NCI-H82 treated with DMSO at 0.1 percent for 48 hours (cell line): ENCODE results near the gene LRRC53.

Source experiments
- DNase-seq: peaks from one replicate; lab custom pipeline; 2025; ENCODE audit not compliant: unreplicated experiment; lab: John Stamatoyannopoulos, UW

The LRRC53 gene

GRCh38 chr1:74504125-74504932 is 8.1 kb downstream of the LRRC53 start:
- peak; percentile 41 for DNase-seq

- no peak for DNase-seq
These were observed 9.6 kb downstream of the LRRC53 start for GRCh38 chr1:74502858-74503257.

- no peak for DNase-seq
These were observed 10.0 kb downstream of the LRRC53 start for GRCh38 chr1:74502432-74502831.

GRCh38 chr1:74498901-74499300 is 13.5 kb downstream of the LRRC53 start:
- DNase-seq = no peak

GRCh38 chr1:74496669-74497068 is 15.7 kb downstream of the LRRC53 start:
- no peak for DNase-seq

- DNase-seq = no peak
These were observed 26.4 kb downstream of the LRRC53 start for GRCh38 chr1:74486036-74486435.

GRCh38 chr1:74485622-74486021 is 26.8 kb downstream of the LRRC53 start:
- no peak for DNase-seq

- no peak for DNase-seq
These were observed 30.8 kb downstream of the LRRC53 start for GRCh38 chr1:74481607-74482006.

- DNase-seq = no peak
These were observed 32.3 kb downstream of the LRRC53 start for GRCh38 chr1:74480068-74480467.

- no peak for DNase-seq
These were observed 33.4 kb downstream of the LRRC53 start for GRCh38 chr1:74478979-74479378.

GRCh38 chr1:74474585-74474984 is 37.8 kb downstream of the LRRC53 start:
- DNase-seq = no peak

- DNase-seq = no peak
These were observed 40.9 kb downstream of the LRRC53 start for GRCh38 chr1:74471470-74471869.

- DNase-seq = no peak
These were observed 41.5 kb downstream of the LRRC53 start for GRCh38 chr1:74470936-74471335.

GRCh38 chr1:74470251-74470650 is 42.2 kb downstream of the LRRC53 start:
- DNase-seq = no peak

- peak; percentile 43 for DNase-seq
These were observed 43.3 kb downstream of the LRRC53 start for GRCh38 chr1:74468982-74469603.

- no peak for DNase-seq
These were observed 44.5 kb downstream of the LRRC53 start for GRCh38 chr1:74467786-74468377.

GRCh38 chr1:74465193-74465681 is 47.2 kb downstream of the LRRC53 start:
- DNase-seq = no peak

GRCh38 chr1:74464037-74464436 is 48.4 kb downstream of the LRRC53 start:
- DNase-seq = no peak

GRCh38 chr1:74463333-74463988 is 49.0 kb downstream of the LRRC53 start:
- no peak for DNase-seq

GRCh38 chr1:74457253-74457652 is 55.2 kb downstream of the LRRC53 start:
- no peak for DNase-seq

GRCh38 chr1:74455390-74455789 is 57.0 kb downstream of the LRRC53 start:
- DNase-seq = no peak

- no peak for DNase-seq
These were observed 59.1 kb downstream of the LRRC53 start for GRCh38 chr1:74453277-74453676.
